Activated effector memory CD4-positive, alpha-beta T cell treated with Interleukin-2 at 50 U/mL for 16 hours (primary cell): ENCODE results near the gene OR6C6.
"Not testable (repeated sequence)": the region's sequence is repeated elsewhere in the genome, so short reads cannot be mapped to it uniquely, and the experiment has no call there.

Experiments used
- DNase-seq: peaks from one replicate; pipeline ENCODE4 v3.0.0-alpha.2; 2020

Gene OR6C6

DNA sequence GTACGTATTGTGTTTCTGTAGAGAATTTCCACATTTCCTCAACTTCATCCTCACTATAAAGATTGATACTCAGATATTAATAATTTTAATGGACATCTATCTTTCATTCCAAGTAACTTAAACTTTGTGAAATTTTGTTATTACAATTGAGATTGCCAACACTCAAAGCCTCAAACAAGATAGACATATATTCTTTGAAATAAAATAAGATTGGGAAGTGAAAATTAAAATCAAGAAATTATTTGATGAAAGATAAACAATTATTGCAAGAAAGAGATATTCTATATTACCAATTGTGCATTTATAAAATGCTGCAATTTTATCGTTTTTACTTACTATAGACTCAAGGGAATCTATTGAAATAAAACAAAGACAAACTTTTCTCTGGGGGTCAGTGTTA is at the start of gene OR6C6:
TSS of gene OR6C6 (minus strand) at position 101 of the 400 bp plus-strand sequence. CDS start 1,337 bp downstream, outside the sequence.
- DNase-seq, result no peak

DNA sequence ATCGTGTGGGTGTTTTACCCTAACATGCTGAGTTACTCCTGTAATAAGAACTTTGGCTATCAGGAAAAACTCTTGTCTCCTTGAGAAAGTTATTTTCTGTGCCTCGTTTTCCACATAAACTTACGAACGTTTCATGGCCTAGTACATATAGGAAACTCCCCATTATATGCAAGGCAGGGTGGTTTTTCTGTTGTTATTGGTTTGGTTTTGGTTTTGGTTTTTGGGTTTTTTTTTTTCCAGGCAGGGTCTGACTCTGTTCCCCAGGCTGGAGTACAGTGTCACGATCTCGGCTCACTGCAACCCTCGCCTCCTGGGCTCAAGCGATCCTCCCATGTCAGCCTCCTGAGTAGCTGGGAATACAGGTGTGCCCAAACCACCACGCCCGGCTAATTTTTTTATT is 39.6 kb upstream of the OR6C6 start:
- DNase-seq, result no peak

DNA sequence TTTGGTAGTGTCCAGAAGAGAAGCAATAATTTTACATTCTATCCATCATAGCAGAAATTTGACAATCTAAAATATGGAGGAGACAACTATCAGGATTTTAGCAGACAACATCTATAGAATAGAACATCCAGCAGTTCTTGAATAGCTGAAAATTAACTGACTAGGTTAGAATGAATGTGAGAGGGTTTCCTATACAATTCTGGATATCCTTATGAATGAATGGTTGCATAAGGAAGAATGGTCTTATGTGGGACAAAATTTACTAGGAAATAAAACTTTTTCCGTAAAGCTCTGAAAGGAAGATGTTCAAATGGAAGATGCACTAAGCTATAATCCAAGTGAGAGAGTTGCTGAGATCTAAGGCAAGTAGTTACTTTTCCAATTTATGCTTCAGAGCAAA is 34.1 kb upstream of the OR6C6 start, which contains the start of gene OR6C3:
TSS of gene OR6C3 (plus strand) at position 301 of the 400 bp plus-strand sequence. CDS start 955 bp downstream, outside the sequence.
- DNase-seq, result no peak

DNA sequence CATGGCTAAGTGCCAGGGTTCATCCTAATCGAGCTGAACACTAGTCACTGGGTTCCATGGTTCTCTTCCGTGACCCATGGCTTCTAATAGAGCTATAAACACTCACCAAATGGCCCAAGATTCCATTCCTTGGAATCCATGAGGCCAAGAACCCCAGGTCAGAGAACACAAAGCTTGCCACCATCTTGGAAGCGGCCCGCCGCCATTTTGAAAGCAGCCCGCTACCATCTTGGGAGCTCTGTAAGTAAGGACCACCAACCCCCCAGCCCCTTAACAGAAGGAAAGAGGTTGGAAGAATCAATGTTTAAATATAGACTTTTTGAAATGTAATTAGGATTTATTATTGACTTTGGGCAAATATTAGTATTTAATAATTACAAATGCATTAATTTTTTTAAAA is 29.4 kb upstream of the OR6C6 start:
- DNase-seq, result not testable (repeated sequence)

DNA sequence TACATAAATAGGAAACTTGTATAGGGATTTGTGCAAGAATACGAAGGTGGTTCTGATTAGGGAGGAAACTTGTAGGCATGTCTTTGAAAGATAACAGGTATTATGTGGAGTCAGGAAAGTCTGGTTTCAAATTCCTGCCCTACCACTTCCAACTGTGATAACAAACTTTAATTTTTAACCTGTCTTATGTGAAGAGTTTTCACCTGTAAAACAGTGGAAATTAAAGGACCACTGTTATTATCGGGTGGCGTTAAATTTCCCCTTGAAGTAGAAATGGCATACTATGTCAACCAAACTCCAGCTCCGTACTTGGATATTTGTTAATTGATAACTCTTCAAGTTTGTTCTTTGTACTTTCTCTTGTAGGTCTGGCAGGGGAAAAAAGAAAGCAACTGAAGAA is 23.8 kb upstream of the OR6C6 start:
- no peak for DNase-seq

DNA sequence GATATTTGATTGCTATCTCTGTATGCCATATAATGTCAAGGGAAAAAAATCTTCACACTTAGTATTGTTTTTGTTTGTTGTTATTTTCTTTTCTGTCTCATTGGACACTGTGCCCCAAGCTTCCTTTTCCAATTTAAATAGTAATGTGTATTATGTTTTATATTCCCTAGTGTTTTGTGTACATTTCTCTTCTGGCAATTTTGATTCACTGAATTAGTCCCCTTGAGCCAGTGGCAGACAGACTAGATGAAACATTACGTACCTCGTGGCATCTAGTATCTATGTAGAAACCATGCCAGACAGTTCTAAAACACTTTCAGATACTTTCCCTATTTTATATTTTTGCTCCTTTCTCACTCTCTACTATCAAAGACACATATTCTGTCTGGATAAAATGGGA is 17.7 kb upstream of the OR6C6 start, which contains the start of gene OR6C1:
TSS of gene OR6C1 (plus strand) at position 301 of the 400 bp plus-strand sequence. CDS start 6,257 bp downstream, outside the sequence.
- DNase-seq, result no peak

DNA sequence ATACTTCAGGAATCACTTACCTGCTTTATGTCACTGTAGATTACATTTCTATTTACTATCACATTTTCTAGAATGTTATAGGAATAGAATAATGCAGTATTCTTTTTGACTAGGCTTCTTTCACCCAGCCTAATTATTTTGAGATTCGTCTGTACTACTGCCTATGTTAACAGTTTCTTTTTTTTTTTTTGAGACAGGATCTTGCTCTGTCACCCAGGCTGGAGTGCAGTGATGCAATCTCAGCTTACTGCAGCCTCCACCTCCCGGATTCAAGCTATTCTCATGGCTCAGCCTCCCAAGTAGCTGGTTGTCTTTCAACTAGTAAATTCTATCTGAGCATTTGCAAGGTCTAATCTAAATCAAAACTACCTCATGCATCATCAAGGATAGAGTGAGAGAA is 6.4 kb downstream of the OR6C6 start:
- DNase-seq, result no peak

DNA sequence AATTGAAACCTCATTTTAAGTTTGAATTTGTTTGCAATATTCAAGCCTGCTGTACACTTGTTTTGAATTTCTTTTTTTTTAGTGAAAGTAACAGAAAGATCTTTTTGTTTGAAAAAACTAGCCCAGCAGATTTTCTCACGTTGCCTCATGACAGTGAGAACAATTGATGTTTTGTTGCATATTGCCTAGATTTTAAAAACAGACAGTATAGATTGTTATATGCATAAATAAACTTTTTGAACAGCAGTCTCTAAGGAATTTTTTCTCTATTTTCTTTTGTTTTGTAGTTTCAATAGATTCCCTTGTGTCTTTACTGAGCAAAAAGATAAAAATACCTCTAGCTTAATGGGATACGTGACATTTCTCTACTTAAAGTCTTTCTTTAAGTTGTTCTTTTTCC is 15.4 kb downstream of the OR6C6 start:
- DNase-seq, result no peak

DNA sequence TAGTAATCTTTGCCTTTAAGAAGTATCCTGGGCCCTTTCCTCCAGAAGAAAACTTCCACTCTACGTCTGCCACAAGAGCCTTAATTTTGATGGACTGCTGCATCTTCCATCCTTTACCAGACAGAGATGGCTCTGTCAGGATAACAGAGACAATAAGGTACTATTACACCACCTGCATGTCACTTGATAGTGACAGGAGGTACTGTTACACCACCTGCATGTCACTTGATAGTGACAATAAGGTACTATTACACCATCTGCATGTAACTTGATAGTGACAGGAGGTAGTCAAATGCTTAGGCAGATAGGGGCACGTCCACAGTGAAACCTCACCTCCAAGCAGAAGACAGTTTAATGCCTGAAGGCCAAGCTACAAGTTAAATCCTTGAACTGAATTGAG is 38.1 kb downstream of the OR6C6 start:
- DNase-seq, result no peak

DNA sequence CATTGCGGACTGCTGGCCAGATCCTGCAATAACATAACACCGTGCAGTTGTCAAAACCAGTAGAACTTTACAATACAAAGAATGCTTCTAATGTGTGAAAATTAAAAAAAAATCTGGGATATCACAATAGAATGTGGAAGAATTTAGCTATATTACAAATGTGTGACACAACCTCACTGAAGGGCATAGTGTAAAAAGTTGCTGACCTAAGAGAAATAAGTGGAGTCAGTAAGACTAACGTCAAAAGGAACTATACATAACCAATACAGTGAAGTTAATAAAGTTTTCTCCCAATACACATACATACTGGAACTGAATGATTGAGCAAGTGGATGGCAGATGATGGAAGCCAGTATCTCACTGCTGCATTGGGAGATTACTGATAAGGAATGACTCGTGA is 39.5 kb downstream of the OR6C6 start:
- no peak for DNase-seq

DNA sequence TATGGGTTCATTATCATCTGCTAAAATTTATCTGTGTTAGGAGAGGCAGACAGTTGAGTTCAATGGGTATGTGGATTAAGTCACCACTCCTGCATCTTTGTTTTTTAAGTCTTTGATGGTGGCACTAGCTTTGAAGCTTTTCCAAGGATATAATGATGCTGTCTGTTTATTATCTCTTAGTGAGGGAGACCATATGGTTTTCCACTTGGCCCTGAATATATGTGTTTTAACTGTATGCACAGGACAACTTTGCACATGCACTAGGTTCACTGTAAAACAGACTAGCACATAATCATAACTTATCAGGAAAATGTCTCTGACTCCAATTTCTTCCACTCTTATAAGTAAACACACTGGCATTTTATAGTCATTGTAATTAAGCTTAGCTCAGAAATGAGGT is 43.1 kb downstream of the OR6C6 start:
- DNase-seq, result no peak

DNA sequence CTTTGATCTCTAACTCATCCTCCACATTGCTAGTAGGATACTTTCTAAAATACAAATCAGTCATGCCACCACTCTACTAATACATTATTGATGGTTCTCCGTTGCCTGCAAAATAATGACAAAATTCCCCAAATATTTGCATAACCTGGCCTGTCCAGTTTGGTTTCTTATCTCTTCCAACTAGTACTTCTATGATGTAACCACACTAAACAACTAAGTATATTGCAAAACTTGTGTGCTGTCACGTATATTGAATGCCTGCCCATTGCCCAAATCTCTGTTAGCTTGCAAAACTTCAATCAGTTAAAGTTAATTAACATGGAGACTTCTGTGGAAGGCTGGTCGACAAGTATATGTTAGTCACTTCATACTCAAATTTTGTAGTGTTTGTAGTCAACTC is 45.4 kb downstream of the OR6C6 start:
- no peak for DNase-seq

DNA sequence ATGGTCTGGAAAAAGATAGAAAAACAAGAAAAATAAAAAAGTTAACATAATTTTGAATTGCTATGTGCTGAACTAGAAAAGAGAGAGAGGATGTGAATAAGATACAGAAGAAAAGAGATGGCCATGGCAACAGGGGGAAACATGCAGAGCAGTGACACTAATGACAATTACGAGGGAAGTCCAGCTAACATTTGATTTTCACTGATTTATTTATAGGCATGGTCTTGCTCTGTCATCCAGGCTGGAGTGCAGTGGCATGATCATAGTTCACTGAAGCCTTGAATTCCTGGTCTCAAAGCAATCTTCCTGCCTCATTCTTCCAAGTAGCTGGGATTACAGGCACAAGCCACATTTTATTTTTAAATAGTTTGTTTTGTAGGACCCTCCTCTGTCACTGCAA is 50.2 kb downstream of the OR6C6 start:
- DNase-seq, result no peak

DNA sequence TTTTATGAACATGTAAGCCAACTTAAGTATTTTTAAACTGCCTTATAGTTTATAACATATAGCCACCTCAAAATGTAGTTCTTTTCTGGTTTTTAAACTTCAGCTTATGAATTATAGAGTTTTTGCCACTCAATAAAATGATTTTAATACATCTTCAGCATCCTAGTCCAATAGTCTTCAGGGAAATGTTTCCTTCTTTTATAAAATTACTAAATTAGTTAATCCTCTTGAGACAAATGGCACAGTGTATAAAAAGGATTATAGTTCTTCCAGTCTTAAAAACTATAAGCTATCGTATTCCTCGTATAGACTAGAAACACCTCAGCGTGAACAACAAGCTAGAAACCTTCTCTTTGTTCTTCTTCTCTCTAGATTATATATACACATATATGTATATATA is 52.1 kb downstream of the OR6C6 start, which contains the start of gene OR6C74:
TSS of gene OR6C74 (plus strand) at position 301 of the 400 bp plus-strand sequence. CDS start 2,679 bp downstream, outside the sequence.
- DNase-seq, result no peak
